OCI-LY7 (cell line): ENCODE results near the gene RAB26.

Source experiments
- CTCF ChIP-seq: fragments of 200-600 bp; sonication (generic); conservative IDR thresholded peaks from 2 replicates; pipeline ENCODE4 v1.5.1; 2014; ENCODE audit warnings: mild to moderate bottlenecking, antibody characterized with exemption, low read length, moderate library complexity, mixed read lengths
- EZH2phosphoT487 ChIP-seq: fragments of 200-600 bp; sonication (generic); IDR thresholded peaks from 2 replicates; pipeline ENCODE4 v1.6.1; 2018; ENCODE audit warnings: low read depth, borderline replicate concordance, mild to moderate bottlenecking, mixed run types, antibody characterized with exemption, low read length, moderate library complexity, mixed read lengths

- TF ChIP-seq CTCF (no peak), EZH2phosphoT487 (no peak)
These were observed 38.1 kb downstream of the RAB26 start for GRCh38 chr16:2186505-2186904.
